Stimulated activated CD4-positive, alpha-beta T cell treated with anti-CD3 and anti-CD28 coated beads, Interleukin-4, amount 100 ng/mL, for 24 hours (primary cell): ENCODE measurements around the gene PHEX.

Source experiments
- DNase-seq: peaks from one replicate; pipeline ENCODE4 v3.0.0-alpha.2; 2020

PHEX gene

DNA sequence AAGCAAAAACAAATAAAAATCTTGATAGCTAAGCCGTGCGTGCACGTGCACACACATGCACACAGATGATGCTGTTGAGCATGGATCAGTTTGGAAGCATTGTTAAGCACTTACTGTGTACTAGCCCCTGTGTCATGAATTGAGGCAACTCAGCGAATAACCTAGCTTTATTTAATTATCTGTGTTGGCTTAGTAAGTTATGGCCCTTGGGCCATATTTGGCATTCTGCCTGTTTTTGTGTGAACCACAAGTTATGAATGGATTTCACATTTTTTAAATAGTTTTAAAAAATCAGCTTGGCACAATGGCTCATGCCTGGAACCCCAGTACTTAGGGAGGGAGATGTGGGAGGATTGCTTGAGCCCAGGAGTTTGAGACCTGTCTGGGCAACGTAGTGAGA, 126.9 kb downstream of the PHEX start:
- no peak for DNase-seq

DNA sequence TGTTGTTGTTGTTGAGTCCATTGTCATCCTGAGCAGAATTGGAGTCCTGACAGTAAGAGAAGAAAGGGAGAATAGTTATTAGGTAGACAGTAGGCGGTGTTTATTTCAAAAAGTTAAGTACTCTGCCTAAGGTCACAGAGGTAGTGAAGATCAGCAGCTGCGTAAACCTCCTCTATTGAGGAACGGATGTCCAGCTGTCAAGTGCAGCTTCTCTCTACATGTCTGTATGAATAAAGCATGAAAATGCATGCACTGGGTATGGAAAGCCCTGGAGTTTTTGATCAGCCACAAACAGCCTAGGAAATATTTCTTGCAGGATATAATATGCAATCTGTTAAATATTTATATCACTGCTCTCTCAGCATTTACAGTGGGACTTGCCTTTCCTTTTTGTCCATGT, 131.2 kb downstream of the PHEX start:
- no peak for DNase-seq

DNA sequence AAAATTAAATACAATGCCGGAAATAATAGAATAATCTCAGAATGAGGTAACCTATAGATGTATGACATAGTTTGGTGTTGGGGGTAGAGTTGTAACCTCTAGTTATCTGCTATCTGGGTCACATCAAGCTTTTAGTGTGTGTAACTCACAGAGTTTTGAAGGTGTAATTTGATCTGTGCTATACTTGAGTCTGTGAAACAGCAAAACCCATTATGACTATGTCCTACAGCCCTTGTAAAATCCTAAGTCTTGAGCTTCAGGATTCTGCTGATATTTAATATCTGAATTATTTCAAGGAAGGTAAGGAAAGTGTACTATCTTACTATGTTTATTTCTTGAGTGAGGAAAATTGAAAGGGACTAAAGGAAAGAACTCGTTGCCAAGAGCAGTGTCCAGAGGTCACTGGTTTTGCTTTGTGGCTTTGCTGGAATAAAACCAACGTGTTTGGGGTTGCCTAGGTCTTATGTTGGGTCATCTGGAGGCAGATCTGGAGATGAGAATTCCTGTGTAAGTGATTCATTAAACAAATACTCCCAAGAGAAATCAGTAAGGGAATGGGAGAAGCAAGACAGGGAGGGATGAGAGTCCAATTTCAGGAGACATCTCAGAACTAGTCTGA, 132.8 kb downstream of the PHEX start:
- DNase-seq, result no peak

DNA sequence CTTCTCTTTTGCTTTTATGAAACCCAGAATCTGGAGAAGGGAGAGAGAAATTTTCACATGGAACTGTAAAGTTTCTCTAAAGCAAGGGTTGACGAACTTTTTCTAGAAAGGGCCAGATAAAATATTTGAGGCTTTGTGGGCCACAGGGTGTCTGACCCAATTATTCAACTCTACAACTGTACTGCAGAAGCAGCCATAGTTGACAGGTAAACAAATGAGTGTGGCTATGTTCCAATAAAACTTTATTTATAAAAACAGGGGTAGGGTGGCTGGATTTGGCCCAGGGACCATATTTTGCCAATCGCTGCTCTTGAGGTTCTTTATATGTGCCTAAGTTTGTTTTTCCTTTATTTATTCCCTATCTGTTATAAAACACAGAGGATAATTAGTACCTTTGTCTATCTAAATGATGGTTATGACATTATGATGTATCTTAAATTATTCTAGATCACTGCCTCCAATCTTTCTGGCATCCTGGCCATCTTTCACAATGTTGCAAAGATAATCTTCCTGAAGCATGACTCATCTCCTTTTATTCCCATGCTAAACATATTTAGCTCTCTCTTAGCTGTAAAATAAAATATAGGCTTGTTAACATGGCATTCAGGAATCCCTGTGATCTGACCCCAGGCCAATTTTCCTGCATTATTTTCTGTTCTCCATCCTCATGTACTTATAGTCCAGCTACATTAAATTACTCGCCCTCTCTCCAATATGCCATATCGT, 133.8 kb downstream of the PHEX start:
- no peak for DNase-seq

DNA sequence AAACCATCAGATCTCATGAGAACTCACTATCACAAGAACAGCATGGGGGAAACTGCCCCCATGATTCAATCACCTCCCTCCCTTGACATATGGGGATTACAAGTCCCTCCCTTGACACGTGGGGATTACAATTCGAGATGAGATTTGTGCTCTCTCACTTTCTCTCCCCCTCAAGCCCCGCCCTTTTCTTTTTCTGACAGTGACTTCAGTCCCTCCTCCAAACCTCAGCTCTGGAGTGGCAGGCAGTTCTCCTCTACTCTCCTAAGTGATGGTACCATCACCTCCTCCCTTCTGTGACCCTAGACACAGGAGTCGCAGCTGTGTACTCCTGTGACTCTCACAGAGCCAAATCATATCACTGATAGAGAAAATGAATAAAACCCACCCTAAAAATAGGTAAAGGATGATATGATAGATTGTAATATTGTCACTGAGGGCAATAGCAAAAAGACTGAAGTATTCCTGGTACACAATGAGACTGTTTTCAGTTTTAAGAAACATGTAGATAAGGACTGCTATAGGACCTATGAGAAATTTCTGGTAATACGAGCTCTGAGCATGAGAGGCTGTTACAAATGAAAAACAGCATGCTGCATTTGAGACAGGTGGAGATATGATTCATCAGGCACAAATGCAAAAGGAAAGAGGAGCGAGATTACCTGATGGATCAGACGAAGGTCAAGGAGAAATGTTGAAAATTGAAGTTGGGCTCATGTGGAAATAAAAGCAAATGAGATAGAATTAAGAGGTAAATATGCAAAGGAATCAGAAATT, 139.3 kb downstream of the PHEX start:
- no peak for DNase-seq

DNA sequence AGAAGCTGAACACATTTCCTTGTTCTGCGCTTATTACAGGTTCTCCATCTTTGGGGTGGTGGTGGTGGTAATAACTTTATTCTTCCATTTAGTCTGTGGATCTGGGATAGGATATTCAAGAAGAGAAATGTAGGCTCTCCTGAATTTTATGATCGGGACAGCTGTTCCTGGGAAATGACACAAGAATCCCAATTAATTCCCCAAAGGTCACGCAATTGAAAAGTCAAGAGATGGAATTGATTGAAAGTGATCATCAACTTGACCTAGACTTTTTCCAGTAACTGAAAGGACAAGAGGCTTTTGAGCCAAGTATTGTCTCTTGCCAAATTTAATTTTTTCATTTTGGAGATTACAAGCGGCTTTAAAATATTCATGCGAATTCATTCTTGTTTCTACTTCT, 141.8 kb downstream of the PHEX start:
- no peak for DNase-seq

DNA sequence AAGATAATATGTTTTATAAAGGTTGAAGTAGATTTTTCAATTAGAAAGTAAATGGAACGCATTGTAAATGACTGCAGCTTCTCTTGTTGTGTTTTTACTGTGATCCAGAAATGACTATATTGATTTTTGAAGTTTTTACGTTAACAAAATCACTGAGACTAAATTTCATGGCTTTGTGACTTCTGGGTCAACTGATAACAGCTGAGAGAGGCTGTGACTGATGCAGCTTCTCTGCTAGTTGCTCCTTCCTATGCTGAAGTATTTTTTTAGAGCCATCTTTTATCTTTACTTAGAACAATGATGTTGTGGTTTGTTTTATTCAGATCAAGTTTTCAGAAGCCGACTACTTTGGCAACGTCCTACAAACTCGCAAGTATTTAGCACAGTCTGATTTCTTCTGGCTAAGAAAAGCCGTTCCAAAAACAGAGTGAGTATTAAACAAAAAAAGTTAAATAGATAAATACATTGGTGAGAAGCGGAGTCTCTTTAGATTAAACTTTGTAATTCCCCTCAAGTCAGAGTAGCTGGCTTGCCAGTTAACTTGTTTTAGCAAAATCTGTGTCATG, 145.9 kb downstream of the PHEX start:
- DNase-seq, result no peak

DNA sequence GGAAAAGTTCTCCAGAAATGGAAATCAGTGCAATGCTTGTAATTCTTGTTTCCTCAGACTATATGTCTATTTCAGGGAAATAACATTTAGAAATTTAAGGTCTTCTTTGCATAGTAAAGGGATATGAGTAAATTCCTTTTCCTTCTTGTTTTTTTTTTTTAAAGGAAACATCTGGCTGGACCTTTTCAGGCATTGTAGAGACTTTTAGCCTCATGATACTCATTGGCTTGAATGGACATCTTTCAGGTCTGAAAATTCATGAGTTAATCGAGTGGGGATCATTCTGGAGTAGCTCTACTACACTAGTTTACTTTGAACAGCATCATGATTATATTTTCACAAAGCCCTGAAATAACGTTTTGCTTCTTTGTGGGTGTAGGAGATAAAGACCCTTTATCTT, 152.0 kb downstream of the PHEX start:
- no peak for DNase-seq

DNA sequence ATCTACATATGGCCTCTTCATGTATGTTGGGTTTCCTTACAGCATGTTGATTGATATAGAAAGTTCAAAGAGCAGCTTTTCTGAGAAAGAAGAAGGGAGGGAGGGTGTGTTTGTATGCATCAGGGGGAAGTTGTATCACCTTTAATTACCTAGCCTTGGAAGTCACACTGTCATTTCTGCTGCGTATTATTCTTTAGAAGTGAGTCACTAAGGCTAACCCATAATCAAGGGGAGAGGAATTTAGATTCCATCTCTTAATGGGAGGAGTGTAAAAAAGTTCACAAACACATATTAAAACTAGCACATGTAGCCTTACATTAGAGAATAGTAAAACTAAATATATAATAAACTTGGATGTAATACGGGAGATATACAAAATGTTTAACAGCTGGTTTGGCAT, 154.0 kb downstream of the PHEX start:
- no peak for DNase-seq

DNA sequence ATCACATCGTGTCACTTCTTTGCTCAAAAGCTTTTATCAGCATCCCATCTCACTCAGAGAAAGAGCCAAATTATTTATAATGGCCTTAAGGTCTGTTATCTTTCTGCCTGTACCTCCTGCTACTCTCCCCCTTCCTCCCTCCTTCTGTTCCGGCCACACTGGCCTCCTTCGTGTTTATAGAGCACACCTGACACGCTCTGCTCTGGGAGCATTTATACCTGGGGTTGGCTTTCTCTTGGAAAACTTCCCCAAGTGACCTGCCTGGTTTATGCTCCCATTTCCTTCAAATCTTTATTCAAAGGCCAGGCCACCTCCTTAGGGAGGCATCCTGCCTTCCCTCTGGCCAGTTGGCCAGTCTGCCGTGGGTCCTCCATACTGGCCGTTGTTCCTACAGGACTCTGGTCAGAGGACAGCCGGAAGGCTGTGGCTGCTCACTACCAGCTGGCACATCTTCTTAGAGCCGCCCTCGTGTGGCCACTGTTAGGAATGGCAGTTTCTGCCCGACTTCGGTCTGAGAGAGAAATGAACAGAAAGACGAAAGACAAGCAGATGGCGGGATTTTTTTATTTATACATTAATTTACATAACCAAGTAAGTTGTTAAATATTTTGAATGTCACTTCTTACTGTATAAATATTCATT, 160.4 kb downstream of the PHEX start:
- DNase-seq, result peak; percentile 56

DNA sequence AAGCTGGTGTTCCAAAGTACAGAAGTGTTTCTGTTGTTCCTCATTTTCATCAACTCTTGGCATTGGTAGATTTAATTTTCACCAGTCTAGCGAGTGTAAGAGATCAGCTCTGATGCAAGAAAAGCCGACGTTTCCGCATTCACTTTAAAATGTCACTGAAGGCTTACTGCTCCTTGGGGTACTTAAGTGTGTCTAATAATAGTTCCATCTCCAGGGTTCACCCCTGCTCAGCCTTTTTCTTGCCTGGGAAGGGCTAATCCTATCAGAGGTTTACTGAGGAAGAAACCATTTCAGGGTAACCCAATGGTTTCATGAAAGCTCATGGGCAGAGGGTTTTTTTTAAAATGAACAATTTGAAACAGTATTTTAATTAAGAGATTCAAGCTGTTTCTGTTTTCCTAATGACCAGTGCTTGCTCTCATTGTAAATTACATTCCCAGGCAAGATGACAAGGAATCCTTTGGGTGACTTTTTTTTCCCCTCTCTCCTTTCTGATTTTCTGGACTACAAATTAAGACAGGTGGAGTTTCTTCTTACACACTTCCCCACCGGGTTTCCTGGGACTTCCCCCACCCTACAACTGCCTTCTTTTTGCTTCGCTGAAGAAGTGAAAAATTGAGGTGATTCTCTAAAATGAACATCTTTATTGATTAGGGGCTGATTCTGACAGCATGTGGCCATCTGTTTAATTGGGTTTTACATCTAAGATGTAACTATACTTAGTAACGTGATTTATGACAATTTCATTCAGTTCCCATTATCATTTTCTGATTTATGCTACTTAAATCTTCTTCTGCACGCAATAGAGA, 161.9 kb downstream of the PHEX start:
- DNase-seq, result no peak

DNA sequence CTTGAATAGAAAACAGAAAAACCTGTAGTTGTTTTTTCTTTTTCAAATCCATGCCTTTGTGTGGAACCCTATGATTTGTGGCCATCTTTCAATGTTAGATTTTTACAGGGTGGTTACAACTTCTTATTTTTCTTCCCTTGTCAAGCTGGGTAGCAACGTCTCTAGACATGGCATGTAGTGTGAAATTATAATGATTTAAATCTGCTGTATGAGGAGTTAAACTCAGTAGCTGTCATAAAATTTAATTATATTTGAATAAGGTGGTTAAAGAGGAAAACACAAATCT, 162.5 kb downstream of the PHEX start:
- DNase-seq, result no peak

DNA sequence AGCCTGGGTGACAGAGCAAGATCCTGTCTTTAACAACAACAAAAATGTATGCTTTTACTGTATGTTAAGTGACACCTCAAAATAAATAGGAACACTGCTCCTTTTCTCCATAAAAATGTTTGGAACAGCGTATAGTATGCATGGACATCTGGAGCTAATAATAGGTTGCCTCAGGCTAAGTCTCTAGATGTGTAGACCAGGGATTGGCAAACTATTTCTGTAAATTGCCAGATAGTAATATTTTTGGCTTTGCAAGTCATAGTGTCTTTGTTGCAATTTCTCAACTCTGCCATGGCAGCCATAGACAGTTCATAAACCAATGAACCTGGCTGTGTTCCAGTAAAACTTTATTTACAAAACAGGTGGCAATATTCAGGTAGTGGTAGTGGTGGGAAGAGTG, 164.0 kb downstream of the PHEX start:
- DNase-seq, result no peak

DNA sequence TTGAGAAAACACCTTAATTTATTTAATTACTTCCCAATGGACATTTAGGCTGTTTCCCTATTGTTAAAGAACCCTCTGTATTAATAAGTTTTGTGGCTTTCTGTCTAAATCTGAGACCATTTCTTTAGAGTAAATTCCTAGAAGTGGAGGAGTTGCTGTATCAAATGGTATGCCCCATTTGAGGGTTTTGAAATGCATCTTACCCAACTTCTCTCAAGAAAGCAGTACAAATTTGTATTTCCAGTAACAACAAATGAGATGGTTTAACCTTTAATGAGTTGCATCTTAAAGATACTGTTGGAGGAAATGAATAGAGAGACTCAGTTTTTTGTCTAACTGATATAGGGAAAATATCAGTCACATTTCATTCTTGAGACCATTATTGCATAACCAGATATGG, 170.1 kb downstream of the PHEX start:
- no peak for DNase-seq

DNA sequence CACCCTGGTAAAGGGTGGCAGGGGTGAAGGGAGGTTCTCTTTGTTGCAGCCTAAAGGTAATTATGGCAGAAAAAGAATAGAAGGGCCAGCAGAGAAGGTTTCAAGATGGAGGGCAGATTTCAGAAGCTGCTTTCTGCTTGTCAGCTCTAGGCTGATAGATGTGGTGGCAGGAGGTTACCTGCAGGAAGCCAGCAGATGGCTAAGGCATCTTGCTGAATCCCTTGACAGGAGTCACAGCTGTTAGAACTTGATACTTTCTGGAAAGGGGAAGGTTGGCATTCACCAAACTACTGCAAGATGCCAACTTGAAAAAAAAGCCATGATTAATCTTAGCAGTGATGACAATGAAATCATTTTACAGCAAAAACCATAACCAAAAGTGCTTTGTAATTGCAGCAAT, 171.1 kb downstream of the PHEX start:
- DNase-seq, result no peak

DNA sequence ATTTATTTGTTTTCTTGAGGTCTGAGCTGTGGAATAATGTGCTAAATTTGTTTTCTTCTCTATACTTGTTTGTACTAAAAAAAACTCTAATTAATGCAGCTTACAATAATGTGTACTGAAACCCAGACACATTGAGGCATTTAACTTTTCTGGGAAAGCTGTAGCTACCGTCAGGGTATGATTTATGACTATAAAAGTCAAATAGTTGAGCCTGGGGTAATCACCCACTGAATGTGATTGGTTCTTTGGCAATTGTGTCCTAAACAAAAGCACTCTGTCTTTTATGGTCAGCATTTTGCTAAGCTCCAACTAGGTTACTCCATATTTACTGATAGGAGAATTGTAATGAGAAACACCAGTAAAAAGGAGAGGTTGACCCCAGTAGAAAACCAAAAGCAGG, 174.7 kb downstream of the PHEX start:
- no peak for DNase-seq

DNA sequence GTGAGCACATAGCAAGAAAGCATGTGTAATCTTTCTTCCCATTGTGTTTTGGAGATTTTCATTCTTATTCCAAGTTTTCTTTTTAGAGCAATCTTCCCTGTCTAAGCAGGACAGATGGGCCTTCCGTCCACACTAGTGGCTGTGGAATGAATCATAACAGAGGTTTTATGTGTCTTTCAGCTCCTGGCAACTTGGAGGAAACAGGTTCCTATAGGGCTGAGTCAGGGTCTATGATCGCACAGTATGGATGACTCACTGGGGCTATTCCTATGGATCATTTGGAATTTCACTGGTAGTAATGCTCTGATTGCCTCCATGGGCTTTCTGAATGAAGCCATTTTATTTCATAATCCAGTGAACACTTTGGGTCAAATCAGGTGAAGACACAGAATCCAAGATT, 188.8 kb downstream of the PHEX start:
- no peak for DNase-seq

DNA sequence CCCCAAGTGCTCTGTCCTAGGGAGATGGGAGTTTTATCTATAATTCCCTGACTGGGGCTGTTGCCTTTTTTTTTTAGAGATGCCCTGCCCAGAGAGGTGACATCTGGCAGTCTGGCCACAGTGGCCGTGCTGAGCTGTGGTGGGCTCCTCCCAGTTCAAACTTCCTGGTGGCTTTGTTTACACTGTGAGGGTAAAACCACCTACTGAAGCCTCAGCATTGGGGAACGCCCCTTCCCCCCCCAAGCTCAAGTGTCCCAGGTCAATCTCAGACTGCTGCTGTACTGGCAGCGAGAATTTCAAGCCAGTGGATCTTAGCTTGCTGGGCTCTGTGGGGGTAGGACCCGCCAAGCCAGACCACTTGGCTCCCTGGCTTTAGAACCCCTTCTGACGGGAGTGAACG, 202.3 kb downstream of the PHEX start:
- DNase-seq, result no peak

DNA sequence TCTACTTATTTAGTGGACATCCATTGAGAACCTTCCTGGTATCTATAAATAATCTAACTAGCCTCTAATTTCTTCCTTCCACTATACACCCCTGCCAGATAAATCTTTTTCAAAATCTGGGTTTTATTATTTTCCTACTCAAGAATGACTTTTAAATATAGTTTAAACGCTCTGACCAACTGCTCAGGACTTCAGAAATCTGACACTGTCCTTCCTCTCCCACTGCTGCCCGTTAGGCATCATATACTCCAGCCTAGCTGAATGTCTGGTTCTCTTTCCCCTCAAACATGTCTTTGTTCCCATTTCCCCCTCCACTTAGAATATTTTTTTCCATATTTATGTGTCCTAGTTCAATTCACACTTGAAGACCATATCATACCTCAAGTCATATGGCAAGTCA, 205.4 kb downstream of the PHEX start:
- no peak for DNase-seq

DNA sequence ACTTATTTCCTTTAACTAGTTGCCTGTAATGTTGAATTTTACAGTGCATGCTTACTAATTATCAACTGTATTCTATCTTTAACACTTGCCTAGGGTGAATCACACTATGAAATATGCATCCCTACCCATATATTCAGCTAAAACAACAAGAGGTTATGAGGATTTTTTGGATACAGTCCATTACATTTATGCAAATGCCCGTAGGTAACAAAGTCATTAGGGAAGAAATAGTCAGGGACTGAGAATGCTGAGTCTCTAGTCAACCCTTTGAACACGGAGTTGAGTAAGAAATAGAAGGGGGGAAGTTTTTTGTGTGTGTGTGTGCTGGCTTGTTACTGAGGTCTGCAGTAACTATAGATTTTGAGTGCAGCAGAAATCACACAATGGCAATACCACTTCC, 214.5 kb downstream of the PHEX start:
- no peak for DNase-seq

DNA sequence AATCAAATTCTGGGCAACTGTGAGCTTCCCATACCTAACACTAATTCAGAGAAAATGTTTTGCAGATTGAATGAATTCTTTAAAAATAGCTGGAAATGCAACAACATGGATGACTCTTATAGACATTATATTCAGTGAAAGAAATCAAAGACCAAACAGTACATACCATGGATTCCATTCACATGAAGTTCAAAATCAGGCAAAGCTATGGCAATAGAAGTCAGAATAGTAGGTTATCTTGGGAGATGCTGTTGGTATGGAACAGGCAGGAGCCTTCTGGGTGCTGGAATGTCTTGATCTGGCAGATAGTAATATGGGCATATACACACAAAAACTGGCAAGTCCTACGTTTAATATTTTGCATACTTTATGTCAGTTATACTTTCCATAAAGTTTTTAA, 215.0 kb downstream of the PHEX start:
- no peak for DNase-seq

DNA sequence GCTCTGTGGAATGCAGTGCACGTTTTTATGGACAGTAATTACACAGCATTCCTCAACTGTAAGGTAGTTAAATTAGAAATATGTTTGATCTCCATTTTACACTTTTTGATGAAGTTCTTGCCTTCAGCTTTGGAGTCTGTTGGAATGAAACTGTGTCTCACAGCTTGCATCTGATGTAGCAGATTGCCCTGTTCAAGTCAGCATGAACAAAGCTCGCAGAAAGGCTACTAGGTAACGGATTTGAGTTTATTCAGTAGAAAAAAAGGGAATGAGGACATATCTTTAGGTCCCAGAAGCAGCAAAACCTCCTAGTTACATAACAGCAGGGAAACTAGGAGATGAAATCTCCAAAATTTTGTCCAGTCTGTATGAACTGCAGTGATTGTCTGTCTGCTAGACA, 216.3 kb downstream of the PHEX start:
- no peak for DNase-seq

DNA sequence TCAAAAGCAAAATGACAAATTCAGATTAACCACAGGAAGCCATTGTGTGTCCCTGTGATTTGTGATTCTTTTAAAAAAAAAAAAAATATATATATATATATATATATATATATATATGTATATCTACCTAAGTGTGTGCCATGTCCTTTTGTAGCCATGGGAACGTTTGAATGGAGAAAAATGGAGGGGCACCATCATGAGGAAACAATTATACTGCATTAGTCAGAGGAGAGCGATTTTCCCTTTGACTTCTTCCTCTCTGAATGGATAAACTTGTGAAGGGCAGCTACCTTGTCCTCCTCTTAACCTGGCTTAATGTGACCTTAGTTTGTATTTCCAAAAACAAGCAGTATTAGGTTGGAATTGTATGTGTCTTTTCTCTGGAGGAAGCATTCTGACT, 217.2 kb downstream of the PHEX start:
- no peak for DNase-seq
